Subcutaneous adipose tissue (tissue), 4 donors: ENCODE data around the gene RETREG3. TPM values are rescaled to one million over a fixed set of nuclear protein-coding genes. Genes with fewer than 3 reads are reported as not detected.

Experiments
- total RNA-seq, 4 donors: library from RNA; depleted of rRNA; stranded (reverse); fragments of >200 nt; gene quantifications; one replicate each; pipeline ENCODE4 v1.1.0, GENCODE V29; 2016
- TF ChIP-seq, protein P1 (sequence below): fragments of 450-650 bp; IDR thresholded peaks from one replicate; pipeline ENCODE4 v1.5.1; 2016; ENCODE audit warnings: low read depth, mild to moderate bottlenecking, control low read depth, antibody characterized with exemption, moderate library complexity

Gene RETREG3, protein sequence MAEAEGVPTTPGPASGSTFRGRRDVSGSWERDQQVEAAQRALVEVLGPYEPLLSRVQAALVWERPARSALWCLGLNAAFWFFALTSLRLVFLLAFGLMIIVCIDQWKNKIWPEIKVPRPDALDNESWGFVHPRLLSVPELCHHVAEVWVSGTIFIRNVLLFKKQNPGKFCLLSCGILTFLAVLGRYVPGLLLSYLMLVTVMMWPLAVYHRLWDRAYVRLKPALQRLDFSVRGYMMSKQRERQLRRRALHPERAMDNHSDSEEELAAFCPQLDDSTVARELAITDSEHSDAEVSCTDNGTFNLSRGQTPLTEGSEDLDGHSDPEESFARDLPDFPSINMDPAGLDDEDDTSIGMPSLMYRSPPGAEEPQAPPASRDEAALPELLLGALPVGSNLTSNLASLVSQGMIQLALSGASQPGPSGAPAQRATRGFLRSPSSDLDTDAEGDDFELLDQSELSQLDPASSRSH
- 10 to 100 TPM; 36.4 to 62.0 (median 57.4) TPM for total RNA-seq

DNA sequence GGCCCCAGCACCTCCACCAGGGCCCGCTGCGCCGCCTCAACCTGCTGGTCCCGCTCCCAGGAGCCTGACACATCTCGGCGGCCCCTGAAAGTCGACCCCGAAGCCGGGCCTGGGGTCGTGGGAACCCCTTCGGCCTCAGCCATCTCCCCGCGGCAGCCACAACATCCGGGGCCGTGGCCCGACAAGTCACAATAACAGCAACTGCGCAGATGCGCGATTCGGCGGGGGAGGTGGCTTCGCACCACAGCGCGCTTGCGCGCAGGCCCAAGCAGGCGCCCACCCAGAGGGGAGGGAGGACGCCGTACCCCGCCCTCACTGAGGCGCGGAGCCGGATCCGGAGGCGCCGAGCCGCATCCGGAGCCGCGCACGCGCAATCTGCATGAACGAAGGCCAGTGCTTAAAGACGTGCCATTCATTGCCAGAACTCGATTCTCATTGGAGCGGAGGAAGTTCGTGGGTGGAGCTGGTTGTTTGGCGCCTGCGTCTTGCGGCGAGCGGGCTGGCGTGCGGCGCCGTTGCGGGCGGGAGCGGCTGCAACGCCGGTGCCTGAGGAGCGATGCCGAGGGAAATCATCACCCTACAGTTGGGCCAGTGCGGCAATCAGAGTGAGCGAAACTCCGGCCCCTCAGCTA is at the start of gene RETREG3, which contains the start of gene TUBG1:
TSS of gene RETREG3 (minus strand) at position 193 of the 632 bp plus-strand sequence. CDS start at position 143, 50 bp downstream.
TSS of gene TUBG1 (plus strand) at position 502 of the 632 bp plus-strand sequence. CDS start at position 557, 55 bp downstream.
- TF ChIP-seq, protein P1, sequence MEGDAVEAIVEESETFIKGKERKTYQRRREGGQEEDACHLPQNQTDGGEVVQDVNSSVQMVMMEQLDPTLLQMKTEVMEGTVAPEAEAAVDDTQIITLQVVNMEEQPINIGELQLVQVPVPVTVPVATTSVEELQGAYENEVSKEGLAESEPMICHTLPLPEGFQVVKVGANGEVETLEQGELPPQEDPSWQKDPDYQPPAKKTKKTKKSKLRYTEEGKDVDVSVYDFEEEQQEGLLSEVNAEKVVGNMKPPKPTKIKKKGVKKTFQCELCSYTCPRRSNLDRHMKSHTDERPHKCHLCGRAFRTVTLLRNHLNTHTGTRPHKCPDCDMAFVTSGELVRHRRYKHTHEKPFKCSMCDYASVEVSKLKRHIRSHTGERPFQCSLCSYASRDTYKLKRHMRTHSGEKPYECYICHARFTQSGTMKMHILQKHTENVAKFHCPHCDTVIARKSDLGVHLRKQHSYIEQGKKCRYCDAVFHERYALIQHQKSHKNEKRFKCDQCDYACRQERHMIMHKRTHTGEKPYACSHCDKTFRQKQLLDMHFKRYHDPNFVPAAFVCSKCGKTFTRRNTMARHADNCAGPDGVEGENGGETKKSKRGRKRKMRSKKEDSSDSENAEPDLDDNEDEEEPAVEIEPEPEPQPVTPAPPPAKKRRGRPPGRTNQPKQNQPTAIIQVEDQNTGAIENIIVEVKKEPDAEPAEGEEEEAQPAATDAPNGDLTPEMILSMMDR: no peak

DNA sequence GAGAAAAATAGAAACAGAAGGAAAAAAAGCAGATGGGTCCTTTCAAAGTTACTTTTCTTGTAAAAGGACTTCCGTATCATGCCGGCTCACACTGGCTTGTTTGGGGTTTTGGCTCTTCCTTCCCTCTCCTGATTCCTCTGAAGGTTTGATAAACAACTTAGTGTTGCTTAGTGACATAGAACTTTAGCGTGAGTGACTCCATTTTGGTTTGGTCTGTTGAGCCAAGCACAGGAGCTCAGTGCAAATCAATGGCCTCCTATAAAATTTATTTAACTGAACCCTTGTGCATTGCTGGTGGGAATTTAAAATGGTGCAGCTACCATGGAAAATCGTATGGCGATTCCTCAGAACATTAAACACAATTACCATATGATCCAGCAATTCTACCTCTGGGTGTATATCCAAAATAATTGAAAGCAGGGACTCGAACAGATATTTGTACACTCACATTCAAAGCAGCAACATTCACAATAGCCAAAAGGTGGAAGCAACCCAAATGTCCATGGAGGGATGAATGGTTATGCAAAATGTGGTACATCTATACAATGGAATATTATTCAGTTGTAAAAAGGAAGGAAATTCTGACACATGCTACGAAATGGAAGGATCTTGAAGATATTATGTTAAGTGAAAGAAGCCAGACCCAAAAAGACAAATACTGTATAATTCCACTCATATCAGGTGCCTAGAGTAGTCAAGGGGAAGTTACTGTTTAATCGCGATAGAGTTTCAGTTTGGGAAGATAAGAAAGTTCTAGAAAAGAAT is 48.8 kb upstream of the RETREG3 start:
- TF ChIP-seq, protein P1: no peak

DNA sequence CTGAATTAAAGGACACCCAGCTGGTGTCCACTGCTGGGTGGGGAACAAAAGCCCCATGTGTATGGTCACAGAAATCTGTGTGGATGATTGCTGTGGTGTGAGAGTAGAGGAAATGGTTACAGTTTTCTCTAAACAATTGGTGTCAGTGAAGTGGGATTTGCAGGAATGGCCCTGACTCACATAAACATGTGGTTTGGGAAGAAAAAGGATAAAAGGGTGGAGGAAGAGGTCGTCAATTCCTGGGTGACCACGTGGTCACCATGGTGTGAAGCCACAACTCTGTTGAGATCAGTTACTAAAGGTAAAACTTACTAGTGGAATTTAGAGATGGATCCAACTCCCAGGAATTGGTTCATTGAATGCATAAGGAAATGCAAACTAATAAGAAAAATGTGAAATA is 46.4 kb upstream of the RETREG3 start:
- TF ChIP-seq, protein P1: no peak

DNA sequence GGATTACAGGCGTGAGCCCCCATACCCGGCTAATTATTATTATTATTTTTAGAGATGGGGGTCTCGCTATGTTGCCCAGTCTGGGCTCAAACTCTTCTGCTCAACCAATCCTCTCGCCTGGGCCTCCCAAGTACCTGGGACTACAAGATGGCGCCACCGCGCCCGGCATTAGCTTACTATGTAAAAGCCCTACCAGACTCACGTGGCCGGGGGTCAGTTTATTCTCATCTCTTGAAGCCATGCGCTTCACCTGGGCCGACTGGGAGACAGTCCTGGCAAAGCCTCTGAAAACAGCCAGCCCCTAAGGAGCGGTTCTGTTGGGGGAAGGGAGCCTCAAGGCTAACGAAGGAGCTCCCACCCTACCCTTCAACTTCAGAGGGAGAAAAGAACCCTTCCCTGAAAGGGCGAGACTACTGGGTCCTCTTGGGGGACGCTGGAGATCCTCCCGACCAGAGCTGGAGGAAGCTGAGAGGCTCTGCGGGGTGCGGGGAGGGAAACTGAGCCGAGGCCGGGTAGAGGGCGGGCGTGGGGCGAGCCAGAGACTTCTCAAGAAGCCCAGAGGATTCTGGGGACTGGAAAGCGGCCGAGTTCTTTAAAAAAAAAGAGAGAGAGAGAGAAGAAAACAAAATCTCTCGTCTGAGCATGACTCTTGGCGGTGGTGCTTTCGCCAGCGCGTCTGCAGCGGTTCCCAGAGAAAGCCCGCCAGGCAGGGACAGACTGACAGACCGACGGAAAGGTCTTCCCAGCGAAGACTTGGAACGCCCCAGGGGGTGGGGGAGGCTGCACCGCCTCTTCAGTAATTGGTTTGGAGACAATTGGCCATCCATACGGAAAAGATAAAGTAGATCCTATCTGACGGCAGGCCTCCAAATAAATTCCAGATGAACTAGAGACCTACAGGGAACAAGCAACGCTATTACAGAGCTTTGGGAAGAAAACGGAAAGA is 44.3 kb upstream of the RETREG3 start:
- TF ChIP-seq, protein P1: no peak

DNA sequence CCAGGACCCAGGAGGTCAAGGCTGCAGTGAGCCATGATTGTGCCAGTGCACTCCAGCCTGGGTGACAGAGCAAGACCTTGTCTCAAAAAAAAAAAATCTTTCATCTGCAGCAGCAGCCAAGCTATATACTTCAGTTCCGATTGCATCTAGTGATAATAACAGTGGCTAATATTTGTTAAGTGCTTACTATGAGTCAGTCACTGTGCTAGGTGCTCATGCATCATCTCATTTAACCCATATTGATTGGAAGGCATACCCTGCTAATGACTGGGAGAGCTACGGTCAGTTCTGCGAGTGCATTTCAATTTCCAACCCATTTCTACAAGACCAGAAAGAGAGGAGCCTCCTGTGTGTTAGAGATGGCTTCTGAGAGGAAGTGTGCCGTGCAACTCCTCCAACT is 42.2 kb upstream of the RETREG3 start:
- TF ChIP-seq, protein P1: no peak

DNA sequence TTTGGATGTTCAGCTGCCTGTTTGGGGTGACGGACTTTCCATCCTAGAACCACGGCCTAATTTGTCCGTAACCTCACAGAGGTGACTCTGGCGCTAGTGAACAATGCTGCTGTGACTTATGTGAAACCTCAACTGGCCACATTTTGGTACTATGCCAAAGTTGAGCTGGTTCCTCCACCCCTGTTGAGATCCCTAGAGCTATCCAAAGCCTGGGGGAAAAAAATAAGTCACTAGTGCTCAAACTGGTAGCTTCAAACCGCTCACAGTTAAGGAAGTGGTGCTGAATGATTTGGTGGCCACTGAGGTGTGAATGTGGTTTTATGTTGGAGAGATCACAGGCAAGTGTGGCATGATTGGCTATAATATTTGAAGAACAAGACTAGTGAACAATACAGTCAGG is 38.6 kb upstream of the RETREG3 start:
- TF ChIP-seq, protein P1: no peak
